GM19193 (cell line): ENCODE data around the gene ZNF608.

ENCODE experiments used
- POLR2A ChIP-seq: IDR thresholded peaks from 4 replicates; pipeline ENCODE4 v1.6.1; 2011; ENCODE audit not compliant: insufficient read depth, insufficient read length; ENCODE audit errors: extremely low read depth

ZNF608 gene, protein sequence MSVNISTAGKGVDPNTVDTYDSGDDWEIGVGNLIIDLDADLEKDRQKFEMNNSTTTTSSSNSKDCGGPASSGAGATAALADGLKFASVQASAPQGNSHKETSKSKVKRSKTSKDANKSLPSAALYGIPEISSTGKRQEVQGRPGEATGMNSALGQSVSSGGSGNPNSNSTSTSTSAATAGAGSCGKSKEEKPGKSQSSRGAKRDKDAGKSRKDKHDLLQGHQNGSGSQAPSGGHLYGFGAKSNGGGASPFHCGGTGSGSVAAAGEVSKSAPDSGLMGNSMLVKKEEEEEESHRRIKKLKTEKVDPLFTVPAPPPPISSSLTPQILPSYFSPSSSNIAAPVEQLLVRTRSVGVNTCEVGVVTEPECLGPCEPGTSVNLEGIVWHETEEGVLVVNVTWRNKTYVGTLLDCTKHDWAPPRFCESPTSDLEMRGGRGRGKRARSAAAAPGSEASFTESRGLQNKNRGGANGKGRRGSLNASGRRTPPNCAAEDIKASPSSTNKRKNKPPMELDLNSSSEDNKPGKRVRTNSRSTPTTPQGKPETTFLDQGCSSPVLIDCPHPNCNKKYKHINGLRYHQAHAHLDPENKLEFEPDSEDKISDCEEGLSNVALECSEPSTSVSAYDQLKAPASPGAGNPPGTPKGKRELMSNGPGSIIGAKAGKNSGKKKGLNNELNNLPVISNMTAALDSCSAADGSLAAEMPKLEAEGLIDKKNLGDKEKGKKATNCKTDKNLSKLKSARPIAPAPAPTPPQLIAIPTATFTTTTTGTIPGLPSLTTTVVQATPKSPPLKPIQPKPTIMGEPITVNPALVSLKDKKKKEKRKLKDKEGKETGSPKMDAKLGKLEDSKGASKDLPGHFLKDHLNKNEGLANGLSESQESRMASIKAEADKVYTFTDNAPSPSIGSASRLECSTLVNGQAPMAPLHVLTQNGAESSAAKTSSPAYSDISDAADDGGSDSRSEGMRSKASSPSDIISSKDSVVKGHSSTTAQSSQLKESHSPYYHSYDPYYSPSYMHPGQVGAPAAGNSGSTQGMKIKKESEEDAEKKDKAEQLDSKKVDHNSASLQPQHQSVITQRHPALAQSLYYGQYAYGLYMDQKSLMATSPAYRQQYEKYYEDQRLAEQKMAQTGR (N-terminal part only)

DNA sequence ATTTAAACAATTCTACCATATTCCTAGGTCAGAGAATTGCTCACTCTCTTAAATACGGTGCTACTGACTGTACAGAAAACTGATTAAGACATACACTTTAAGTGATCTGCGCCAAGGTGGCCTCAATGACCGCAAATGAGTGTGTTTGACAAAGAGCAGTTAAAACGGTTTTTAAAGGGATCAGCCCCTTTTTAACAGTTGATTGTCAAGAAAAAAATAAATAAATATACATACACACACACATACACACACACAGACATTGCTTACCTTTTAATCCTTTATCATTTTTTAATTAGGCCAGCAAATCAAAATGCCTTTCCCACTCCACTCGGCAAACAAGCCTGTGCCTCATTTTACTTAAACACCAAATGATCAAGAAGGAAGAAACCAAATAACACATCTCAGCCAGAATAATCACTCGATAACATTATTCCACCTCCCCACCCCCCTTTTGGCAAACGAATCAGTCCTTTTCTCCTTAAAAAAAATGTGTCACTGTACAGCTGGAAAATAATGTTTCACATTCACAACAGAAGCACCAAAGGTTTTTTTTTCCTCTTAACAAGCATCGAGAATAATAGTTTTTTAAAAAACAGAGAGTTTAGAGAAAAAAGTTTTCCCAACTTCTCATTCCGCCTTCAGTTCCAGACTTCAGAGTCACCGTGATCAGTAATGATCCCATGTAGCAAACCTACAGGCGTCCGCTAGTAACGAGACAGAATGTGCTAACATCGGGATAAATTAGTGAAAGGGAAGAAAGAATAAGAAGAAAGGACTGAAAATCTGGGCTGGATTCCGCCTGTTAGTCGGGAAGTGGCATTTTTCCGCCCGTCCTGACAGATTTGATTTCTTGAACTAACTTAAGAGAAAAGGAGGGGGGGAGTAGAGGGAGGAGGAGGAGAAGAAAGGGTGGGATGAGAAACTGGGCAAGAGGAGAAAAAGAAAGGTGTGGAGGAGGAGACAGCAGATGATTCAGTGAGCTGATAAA, at the start of gene ZNF608:
Gene ZNF608, minus strand, starts transcription at position 712 of the 988 bp plus-strand sequence. CDS start 1,650 bp downstream, outside the sequence.
- no peak for TF ChIP-seq POLR2A

DNA sequence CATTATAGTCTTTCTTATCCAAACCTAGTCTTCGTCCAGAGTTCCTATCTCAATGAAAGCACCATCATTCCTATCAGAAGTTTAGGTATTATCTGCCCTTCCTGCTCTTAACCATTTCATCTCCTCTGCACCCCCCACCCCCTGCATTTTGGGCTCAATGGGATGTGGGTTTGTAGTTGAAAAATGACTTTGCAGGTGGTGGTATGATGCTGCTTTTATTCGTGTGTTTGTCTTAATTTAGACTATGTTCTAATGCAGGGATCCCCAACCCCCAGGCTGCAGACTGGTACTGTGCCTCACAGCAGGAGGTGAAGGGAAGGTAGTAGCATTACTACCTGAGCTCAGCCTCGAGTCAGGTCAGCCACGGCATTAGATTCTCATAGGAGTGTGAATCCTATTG, 49.4 kb upstream of the ZNF608 start:
- TF ChIP-seq POLR2A = no peak

DNA sequence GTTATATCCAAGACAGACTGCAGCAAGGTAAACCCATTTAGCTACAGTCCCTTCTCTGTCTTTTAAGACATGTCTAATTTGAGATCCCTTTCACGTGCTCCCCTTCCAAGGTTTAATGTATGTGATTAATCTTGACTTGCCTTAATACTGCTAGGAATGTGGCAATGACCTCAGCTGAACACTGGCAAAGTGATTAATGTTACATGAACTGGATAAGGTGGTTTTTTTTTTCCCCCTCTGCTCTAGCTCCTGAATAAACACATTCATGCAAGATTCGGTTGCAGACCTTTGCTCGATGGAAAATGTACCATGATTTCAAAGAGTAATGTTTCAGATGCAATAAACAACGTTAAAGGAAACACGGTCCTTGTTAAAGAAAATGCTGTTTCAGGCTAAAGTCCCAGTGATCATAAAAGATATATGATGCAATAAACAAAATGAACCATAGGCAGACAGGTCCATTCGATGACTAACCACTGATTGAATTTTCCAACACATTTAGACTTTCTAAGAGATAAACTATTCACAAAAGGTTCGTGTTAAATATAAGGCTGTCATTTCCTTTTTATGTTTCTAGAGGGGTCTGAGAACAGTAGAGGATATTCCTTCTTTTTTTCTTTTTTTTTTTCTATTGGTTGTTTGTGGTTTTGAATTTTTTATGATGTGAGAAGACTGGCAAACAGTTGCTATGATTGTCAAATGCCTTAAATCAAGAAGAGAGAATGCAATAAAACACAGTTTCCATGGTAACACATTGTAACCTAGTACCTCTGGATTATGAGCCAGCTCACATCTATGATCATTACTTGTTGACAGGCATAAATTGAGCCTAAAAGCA, 44.7 kb upstream of the ZNF608 start:
- TF ChIP-seq POLR2A = no peak

DNA sequence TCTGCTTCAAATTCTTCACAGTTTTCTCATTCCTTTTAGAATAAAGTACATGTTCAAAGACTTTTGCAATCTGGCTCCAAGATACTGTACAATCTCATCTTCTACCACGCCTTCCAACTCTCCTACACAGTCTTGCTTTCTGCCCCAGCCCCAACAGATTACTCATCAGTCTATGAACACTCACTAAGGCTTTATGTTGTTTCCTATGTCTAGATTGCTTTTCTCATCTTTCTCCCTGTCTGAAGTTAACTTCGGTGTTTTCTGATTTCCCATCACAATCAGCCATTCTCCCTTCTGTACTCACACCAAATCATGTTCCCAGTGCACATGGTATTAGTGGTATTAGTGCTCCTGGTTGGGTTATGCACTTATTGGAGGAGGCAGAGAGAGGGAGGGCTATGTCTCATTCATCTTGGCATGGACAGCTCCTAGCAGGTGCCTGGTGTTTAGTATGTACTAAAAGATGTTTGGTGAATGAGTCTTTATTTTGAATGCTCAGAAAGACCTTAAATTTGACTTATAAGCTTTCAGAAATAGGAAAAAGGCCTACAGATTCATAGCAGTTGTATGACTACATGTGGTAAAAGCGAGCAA, 44.0 kb upstream of the ZNF608 start:
- no peak for TF ChIP-seq POLR2A

DNA sequence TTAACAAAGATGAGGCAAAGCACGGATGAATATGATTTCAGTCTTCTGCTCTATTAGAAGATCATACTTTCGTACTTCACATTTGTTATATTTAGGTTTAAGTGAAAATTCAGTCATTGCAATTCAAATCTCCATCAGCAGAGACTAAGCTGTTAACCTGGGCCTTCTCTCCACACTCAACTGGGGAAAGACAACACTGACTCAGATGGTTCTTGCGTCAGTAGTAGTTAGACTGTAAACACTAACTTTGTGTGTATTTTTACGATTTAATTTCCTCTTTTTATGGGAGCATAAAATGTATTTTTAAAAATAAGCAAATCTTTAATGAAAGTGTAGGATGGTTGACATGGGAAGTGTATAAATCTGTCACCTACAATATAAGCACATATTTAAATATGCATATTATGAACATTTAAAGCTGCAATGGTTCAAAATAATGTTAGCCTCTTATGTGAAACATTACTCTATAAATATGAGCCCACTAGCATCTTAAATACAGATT, 42.7 kb upstream of the ZNF608 start:
- TF ChIP-seq POLR2A = no peak

DNA sequence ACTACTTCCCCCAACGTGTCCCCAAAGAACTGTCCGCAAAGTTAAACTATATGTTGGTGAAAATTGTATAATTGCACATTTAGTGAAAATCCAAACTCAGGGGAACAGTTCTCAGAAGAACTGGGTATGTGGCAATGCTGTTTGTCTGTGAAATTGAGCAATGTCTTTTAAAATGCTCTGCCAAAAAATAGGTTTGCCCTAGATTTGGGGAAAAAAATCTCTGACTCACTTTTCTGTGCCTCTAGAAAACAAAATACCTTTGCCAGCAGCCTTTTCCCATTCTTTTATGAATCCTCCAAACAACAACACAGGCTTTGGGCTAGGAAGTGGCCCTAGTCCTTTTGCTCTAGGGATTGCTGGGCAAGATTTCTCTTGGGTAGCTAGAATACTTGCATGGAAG, 37.4 kb upstream of the ZNF608 start:
- TF ChIP-seq POLR2A = no peak

DNA sequence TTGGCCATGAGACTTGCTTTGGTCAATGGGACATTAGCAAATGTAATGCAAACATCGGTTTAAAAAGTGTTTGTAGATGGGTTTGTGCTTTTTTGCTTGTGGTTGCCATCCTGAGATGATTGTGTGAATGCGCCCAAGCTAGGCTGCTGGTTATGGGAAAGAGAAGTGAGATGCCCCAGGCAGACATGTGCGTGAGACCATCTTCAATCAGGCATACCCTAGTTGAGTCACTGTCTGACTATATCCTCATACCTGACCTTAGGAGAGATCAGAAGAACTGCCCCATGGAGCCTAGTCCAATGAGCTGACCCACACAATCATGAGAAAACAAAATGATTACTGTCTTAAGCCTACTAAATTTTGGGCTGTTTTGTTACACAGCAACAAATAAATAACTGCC, 36.8 kb upstream of the ZNF608 start:
- TF ChIP-seq POLR2A = no peak

DNA sequence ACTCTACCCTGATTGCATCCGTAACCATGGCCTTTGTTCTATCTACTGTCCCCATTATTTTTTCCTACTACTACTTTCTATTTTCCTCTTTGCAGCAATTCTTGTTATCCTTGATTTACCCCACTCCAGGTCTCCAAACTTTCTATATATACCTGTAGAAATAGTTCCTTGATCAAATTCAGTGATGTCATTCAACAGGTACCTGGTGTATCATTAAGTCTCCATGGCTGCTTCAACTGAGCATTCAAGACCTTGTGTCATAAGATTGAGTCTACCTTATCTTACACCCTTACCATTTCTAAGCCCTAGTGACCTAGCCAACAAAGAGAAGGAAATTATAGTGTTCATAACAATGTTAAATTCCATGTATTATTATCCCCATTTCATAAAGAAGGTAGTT, 35.8 kb upstream of the ZNF608 start:
- no peak for TF ChIP-seq POLR2A

DNA sequence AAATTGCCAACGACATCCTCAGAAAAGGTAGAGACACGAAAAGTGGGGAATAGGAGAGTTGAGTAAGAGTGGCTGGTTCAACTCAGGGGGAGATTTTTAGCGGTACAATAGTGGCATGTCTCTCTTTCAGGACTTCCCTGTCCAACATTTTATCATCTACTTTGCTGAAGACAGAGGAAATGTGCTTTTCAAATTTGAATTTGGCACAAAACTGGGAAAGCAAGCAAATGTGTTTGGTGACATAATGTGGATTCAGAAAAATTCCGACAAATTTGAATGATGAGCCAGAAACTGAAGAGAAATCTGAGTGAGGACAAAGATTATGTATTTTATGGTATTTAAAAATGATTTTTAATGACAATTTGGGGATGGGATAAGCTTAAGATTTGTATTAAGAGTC, 33.6 kb upstream of the ZNF608 start:
- TF ChIP-seq POLR2A = no peak

DNA sequence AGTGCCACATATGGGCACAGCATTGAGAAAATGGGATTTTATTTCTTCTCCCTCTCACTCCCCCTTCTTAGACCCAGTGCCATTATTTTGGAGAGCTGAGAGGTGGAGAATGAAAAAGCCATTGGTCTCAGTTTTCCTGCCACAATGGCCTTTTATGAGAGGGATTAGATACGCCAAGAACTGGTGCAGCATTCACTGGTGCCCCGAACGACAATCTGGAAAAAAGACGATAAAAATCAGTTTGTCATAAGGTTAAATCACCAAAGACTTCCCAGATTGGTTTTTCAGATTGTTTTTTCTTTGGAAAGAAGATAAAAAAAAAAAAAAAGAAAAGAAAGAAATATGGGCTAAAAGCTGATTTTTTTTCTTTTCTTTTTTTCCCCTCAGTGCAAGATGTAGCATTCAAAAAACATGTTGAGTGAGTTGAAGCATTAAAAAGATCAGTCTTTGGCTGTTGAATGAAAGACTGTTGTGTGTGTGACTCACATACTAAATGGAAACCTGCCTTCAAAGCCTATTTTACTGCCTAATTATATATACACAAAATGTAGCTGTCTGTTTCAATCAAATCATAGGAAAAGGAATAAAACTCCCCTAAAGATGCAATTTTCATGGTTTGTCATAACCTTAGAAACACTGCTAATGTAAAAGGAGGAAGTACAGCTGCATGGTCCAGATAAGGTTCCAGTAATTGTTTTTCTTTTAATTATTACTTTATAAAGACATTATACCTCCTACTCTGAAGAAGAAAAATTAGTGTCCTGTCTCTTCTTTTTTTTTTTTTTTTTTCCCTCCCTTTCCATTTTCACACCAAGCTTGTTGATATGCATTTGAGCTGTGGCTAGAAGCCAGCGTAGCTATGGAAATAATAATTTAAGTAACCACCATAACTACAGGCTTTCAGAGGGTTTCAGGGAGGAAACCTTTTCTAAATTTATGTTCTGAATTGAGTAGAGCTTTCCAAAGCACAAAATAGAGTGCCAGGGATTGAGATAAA, 27.2 kb upstream of the ZNF608 start:
- no peak for TF ChIP-seq POLR2A

DNA sequence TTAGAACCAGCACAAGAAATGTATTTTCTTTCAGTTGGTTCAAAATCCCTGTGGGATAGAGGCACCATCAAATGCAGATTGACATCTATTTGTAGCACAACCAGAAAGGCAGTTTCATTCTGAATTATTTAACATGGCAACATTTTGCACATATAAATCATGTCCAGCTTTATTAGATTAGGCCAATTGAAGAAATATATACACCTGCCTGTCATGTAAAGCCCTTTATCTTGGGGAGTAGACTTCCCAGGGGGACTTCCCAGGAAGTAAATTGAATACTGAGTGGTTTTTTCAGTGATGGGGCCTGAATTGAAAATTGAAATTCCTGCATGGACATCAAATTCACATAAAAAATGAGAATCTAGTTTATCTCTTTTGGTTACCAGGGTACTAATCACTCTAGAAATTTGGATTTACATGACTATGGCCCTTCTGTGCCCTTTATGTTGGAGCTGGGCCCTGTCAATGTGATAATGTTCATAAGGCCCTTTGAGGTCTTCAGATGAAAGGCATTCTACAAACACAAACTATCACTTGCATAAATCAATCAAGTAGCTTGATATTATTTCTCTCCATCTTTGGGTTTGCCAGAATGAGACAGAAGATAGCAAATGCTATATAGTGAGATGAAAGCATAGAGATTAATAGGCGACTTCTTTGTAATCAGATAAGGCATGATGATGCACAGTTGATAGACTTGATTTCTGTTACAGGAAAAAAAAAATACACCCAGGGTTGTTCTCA, 26.2 kb upstream of the ZNF608 start:
- TF ChIP-seq POLR2A = no peak

DNA sequence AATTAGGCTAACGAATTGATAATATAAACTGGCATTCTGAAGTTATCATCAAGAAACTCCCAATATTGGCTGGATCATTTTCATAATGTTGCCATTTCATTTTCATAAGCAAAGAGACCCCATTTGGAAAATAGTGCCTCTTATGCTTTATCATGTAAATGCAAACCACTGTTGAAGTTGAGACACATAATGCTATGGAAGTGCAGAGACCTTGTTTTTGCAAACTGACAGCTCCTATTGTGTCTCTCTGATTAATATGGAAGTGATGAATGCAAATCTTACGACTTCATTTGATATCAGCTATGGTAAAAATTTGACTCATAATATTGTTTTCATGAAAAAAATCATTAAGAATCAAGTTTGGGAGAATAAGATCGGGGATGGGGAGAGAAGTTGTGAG, 25.3 kb upstream of the ZNF608 start:
- TF ChIP-seq POLR2A = no peak
